Hepatocyte (in vitro differentiated cells): Measurements from ENCODE around the gene INTS12.

ENCODE experiments used
- EZH2 ChIP-seq: fragments of 200-600 bp; sonication (generic); IDR thresholded peaks from 2 replicates; pipeline ENCODE4 v1.6.1; 2016; ENCODE audit warnings: antibody characterized with exemption, mild to moderate bottlenecking, borderline replicate concordance
- EZH2phosphoT487 ChIP-seq: fragments of 200-600 bp; sonication (generic); IDR thresholded peaks from one replicate; pipeline ENCODE4 v1.6.1; 2018; ENCODE audit warnings: antibody characterized with exemption, mild to moderate bottlenecking, low read depth, moderate library complexity; ENCODE audit not compliant: unreplicated experiment, severe bottlenecking
- TF ChIP-seq, protein P1 (sequence below): fragments of 200-600 bp; sonication (generic); IDR thresholded peaks from 2 replicates; pipeline ENCODE4 v1.5.1; 2016; ENCODE audit warnings: antibody characterized with exemption, mild to moderate bottlenecking; ENCODE audit not compliant: poor library complexity

DNA sequence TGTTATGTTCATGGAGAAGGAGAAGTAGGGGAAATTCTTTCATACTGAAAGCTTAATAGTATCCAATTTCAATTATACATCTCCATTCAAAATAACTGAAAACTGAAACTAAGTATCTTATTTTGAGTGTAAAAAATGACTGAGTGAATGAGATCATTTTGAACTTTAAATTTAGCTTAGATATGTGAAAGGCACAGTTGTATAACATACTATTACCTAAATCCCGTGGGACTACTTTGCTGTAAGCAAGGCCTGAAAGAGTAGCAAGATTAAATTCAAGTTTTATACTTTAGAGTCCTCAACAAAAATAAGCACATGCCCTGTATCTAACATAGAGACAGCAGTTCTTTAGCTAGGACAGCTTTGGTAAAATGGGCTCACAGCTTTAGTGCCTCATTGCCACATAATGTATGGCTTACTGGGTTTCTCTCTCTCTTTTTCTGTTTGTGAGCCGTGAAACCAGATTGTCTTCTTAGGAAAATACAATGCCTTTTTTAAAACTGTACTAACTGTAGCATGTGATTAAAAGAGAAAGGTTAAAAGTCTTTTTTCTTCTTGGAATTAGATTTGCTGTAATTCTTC lies 43.3 kb upstream of the INTS12 start:
- TF ChIP-seq, protein P1, sequence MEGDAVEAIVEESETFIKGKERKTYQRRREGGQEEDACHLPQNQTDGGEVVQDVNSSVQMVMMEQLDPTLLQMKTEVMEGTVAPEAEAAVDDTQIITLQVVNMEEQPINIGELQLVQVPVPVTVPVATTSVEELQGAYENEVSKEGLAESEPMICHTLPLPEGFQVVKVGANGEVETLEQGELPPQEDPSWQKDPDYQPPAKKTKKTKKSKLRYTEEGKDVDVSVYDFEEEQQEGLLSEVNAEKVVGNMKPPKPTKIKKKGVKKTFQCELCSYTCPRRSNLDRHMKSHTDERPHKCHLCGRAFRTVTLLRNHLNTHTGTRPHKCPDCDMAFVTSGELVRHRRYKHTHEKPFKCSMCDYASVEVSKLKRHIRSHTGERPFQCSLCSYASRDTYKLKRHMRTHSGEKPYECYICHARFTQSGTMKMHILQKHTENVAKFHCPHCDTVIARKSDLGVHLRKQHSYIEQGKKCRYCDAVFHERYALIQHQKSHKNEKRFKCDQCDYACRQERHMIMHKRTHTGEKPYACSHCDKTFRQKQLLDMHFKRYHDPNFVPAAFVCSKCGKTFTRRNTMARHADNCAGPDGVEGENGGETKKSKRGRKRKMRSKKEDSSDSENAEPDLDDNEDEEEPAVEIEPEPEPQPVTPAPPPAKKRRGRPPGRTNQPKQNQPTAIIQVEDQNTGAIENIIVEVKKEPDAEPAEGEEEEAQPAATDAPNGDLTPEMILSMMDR, result no peak
- no peak for TF ChIP-seq EZH2
- no peak for TF ChIP-seq EZH2phosphoT487
